ENCODE measurements around the gene MGRN1.

Gene MGRN1

DNA sequence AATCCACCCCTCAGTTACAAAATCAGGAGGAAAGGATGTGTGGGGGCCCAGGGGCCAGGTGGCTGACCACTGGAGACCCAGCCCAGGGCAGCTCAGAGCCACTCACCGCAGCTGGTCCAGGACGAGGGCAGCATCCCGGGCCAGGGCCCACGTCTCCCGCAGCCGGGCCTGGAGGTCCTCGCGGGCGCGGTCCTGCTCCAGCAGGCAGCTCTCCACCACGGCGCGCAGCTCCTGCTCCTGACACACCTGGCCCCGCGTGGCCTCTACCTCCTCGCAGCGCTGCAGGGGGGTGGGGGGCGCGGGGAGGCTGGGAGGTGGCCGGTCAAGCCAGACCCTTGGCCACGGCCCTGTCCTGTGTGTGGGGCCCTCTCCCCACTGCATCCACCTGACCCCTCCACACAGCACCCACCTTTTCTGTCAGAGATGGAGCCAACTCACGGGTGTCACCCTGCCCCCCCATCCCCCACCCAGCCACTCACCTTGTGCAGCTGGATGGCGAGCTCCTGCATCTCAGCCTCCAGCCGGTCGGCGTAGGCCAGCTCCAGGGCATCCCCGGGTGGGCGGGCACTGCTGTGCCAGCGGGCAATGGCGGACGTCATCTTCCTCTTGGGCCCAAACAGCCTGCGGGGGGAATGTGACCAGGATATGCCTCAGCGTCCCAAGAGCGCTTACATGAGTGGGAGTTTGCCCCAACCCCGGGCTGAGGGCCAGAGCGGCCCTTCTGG lies 73.9 kb downstream of the MGRN1 start:
- Histone ChIP-seq H3K27me3 (ENCODE audit: insufficient read depth, poor library complexity, severe bottlenecking) (no peaks in the 10 kb centered on the region), H3K4me3 (replicated peaks; ENCODE audit: insufficient read depth, low read length) (no peak overlapping the region), H3K27ac (replicated peaks) (no peak overlapping the region)
- TF ChIP-seq, protein P1, sequence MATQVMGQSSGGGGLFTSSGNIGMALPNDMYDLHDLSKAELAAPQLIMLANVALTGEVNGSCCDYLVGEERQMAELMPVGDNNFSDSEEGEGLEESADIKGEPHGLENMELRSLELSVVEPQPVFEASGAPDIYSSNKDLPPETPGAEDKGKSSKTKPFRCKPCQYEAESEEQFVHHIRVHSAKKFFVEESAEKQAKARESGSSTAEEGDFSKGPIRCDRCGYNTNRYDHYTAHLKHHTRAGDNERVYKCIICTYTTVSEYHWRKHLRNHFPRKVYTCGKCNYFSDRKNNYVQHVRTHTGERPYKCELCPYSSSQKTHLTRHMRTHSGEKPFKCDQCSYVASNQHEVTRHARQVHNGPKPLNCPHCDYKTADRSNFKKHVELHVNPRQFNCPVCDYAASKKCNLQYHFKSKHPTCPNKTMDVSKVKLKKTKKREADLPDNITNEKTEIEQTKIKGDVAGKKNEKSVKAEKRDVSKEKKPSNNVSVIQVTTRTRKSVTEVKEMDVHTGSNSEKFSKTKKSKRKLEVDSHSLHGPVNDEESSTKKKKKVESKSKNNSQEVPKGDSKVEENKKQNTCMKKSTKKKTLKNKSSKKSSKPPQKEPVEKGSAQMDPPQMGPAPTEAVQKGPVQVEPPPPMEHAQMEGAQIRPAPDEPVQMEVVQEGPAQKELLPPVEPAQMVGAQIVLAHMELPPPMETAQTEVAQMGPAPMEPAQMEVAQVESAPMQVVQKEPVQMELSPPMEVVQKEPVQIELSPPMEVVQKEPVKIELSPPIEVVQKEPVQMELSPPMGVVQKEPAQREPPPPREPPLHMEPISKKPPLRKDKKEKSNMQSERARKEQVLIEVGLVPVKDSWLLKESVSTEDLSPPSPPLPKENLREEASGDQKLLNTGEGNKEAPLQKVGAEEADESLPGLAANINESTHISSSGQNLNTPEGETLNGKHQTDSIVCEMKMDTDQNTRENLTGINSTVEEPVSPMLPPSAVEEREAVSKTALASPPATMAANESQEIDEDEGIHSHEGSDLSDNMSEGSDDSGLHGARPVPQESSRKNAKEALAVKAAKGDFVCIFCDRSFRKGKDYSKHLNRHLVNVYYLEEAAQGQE (IDR thresholded peaks at IDR 0.05; ENCODE audit: insufficient replicate concordance, low read depth): no peak
- no peak for TF ChIP-seq GABPA (IDR thresholded peaks at IDR 0.05; ENCODE audit: low read depth)
- TF ChIP-seq SPI1 (IDR thresholded peaks at IDR 0.05; ENCODE audit: borderline replicate concordance, low read depth): no peak
- no peak; the same call in 1 of the 2 replicates for TF ChIP-seq POLR2AphosphoS5 (IDR thresholded peaks at IDR 0.05; ENCODE audit: low read depth)
- TF ChIP-seq, protein P2, sequence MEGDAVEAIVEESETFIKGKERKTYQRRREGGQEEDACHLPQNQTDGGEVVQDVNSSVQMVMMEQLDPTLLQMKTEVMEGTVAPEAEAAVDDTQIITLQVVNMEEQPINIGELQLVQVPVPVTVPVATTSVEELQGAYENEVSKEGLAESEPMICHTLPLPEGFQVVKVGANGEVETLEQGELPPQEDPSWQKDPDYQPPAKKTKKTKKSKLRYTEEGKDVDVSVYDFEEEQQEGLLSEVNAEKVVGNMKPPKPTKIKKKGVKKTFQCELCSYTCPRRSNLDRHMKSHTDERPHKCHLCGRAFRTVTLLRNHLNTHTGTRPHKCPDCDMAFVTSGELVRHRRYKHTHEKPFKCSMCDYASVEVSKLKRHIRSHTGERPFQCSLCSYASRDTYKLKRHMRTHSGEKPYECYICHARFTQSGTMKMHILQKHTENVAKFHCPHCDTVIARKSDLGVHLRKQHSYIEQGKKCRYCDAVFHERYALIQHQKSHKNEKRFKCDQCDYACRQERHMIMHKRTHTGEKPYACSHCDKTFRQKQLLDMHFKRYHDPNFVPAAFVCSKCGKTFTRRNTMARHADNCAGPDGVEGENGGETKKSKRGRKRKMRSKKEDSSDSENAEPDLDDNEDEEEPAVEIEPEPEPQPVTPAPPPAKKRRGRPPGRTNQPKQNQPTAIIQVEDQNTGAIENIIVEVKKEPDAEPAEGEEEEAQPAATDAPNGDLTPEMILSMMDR (IDR thresholded peaks at IDR 0.05; ENCODE audit: insufficient read depth, low read length): no peak
- no peak for DNase-seq (ENCODE audit: low read depth in 1 of 2, low spot score in 1 of 2)

DNA sequence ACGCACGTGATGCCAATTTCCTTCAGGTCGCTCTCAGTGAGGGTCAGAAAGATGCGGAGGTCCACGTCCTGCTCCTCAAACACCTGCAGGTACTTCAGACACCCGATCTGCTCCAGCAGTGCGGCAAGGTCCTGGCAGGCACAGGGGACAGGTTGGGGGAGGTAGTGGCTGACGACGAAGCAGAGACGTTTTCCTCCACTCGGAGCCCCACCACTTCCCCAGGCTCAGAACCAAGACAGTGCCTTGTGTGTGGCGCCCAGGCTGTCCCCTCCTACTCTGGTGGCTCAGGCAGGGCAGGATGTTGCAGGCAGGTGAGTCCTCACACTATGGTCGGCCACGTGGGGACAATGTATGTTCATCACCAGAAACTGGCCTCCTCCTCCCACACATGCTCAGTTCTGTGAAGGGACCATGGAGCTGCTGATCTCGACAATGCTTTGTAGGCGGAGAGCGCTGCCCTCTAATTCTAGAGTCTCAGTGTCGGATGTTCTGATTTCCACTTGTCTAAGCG lies 74.5 kb downstream of the MGRN1 start:
- no peak for DNase-seq (ENCODE audit: low read depth in 1 of 2, low spot score in 1 of 2)
- H3K27me3 ChIP-seq (ENCODE audit: insufficient read depth, poor library complexity, severe bottlenecking): no peaks in the 10 kb centered on the region
- H3K4me3 ChIP-seq (replicated peaks; ENCODE audit: insufficient read depth, low read length): no peak overlapping the region
- H3K27ac ChIP-seq (replicated peaks): no peak overlapping the region
- TF ChIP-seq GABPA (IDR thresholded peaks at IDR 0.05; ENCODE audit: low read depth): no peak
- peak; percentile 16; the same call in 1 of the 2 replicates for TF ChIP-seq POLR2AphosphoS5 (IDR thresholded peaks at IDR 0.05; ENCODE audit: low read depth)
- TF ChIP-seq SPI1 (IDR thresholded peaks at IDR 0.05; ENCODE audit: borderline replicate concordance, low read depth): no peak

DNA sequence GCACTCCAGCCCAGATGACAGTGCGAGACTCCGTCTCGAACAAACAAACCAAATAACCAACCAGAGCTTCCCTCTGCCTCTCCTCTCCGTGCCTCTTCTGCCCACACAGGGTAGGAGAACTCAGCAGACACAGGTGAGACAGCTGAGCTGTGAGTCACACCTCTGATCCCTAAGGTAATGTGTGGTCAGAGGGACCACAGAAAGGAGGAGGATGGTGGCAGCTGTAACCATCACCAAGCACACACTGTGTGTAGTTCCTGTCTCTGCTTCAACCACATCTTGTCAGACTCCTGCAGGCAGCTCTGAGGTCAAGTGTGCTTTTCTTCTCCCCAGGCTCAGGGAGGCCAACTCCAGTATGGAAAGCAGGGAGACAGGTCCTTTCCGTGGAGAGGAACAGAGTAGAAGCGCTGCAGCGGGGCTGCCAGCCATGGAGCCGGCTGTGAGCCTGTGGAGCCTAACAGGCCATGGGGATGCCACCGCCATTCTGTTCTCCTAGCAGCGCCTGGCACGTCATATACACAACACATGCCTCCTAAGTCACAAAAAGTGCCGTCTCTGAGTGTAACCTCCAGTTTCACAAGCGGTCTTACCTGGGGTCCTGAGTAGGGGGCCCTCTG lies 75.9 kb downstream of the MGRN1 start:
- Histone ChIP-seq H3K27me3 (ENCODE audit: insufficient read depth, poor library complexity, severe bottlenecking) (no peaks in the 10 kb centered on the region), H3K4me3 (replicated peaks; ENCODE audit: insufficient read depth, low read length) (no peak overlapping the region), H3K27ac (replicated peaks) (no peak overlapping the region; the same call in 1 of the 2 replicates)
- no peak for DNase-seq (ENCODE audit: low read depth in 1 of 2, low spot score in 1 of 2)
- TF ChIP-seq GABPA (IDR thresholded peaks at IDR 0.05; ENCODE audit: low read depth): no peak
- no peak for TF ChIP-seq SPI1 (IDR thresholded peaks at IDR 0.05; ENCODE audit: borderline replicate concordance, low read depth)
- TF ChIP-seq, protein P1 (IDR thresholded peaks at IDR 0.05; ENCODE audit: insufficient replicate concordance, low read depth): no peak
- TF ChIP-seq POLR2AphosphoS5 (IDR thresholded peaks at IDR 0.05; ENCODE audit: low read depth): no peak
- TF ChIP-seq, protein P2 (IDR thresholded peaks at IDR 0.05; ENCODE audit: insufficient read depth, low read length): no peak
